SKM-1 treated with dmso at 0.1 percent for 144 hours (cell line): ENCODE measurements around the gene IWS1.
"Not testable (repeated sequence)": the region's sequence is repeated elsewhere in the genome, so short reads cannot be mapped to it uniquely, and the experiment has no call there.

Source experiments
- DNase-seq: peaks from one replicate; lab custom pipeline; 2025; ENCODE audit not compliant: unreplicated experiment; lab: John Stamatoyannopoulos, UW

Gene IWS1

GRCh38 chr2:127561371-127561770 is 35.1 kb upstream of the IWS1 start:
- no peak for DNase-seq

GRCh38 chr2:127560931-127561280 is 34.6 kb upstream of the IWS1 start:
- DNase-seq: no peak

GRCh38 chr2:127560201-127560930 is 34.1 kb upstream of the IWS1 start:
- DNase-seq: no peak

- DNase-seq: no peak
Observed at GRCh38 chr2:127559454-127559853, 33.2 kb upstream of the IWS1 start.

- no peak for DNase-seq
Observed at GRCh38 chr2:127558911-127559310, 32.6 kb upstream of the IWS1 start.

- DNase-seq: no peak
Observed at GRCh38 chr2:127552846-127553245, 26.6 kb upstream of the IWS1 start.

GRCh38 chr2:127552336-127552735 is 26.0 kb upstream of the IWS1 start:
- DNase-seq: no peak

GRCh38 chr2:127551221-127551930 is 25.1 kb upstream of the IWS1 start:
- no peak for DNase-seq

- no peak for DNase-seq
Observed at GRCh38 chr2:127546797-127547196, 20.5 kb upstream of the IWS1 start.

GRCh38 chr2:127545796-127546195 is 19.5 kb upstream of the IWS1 start:
- DNase-seq: no peak

- no peak for DNase-seq
Observed at GRCh38 chr2:127545189-127545588, 18.9 kb upstream of the IWS1 start.

GRCh38 chr2:127543013-127543501 is 16.8 kb upstream of the IWS1 start:
- DNase-seq: not testable (repeated sequence)

- DNase-seq: no peak
Observed at GRCh38 chr2:127542231-127542630, 15.9 kb upstream of the IWS1 start.

- DNase-seq: no peak
Observed at GRCh38 chr2:127541809-127542208, 15.5 kb upstream of the IWS1 start.

GRCh38 chr2:127537644-127538043 is 11.4 kb upstream of the IWS1 start:
- DNase-seq: no peak

- no peak for DNase-seq
Observed at GRCh38 chr2:127536707-127537541, 10.6 kb upstream of the IWS1 start.

- DNase-seq: no peak
Observed at GRCh38 chr2:127535918-127536317, 9.6 kb upstream of the IWS1 start.

GRCh38 chr2:127535422-127535901 is 9.2 kb upstream of the IWS1 start, which contains the start of gene MYO7B:
Gene MYO7B, plus strand, starts transcription at chr2:127535683. Its CDS starts 24,040 bp downstream, at chr2:127559723.
- no peak for DNase-seq

- no peak for DNase-seq
Observed at GRCh38 chr2:127532296-127532695, 6.0 kb upstream of the IWS1 start.

- no peak for DNase-seq
Observed at GRCh38 chr2:127531221-127531648, 4.9 kb upstream of the IWS1 start.
